A549 (cell line): ENCODE data around the gene LRRC59. TPM values are rescaled to one million over a fixed set of nuclear protein-coding genes. Genes with fewer than 3 reads are reported as not detected.

ENCODE experiments used
- BHLHE40 ChIP-seq: IDR thresholded peaks from 2 replicates; pipeline ENCODE4 v1.6.1; 2012; ENCODE audit warnings: low read depth, low read length, inconsistent platforms
- CBX2 ChIP-seq: fragments of 200-600 bp; sonication (generic); IDR thresholded peaks from 2 replicates; pipeline ENCODE4 v1.6.1; 2016; ENCODE audit warnings: low read depth, mild to moderate bottlenecking, borderline replicate concordance
- CEBPB ChIP-seq, 2 experiments: fragments of >200 bp in 1 of 2; sonication (Bioruptor Twin) in 1 of 2; formaldehyde crosslinking in 1 of 2; IDR thresholded peaks; 2 replicates each; pipeline ENCODE4 v1.6.1; 2012 to 2016
- CHD4 ChIP-seq: fragments of 200-600 bp; sonication (generic); IDR thresholded peaks from 2 replicates; pipeline ENCODE4 v1.6.1; 2016; ENCODE audit warnings: antibody characterized with exemption, mild to moderate bottlenecking, borderline replicate concordance
- ESRRA ChIP-seq: fragments of 150-350 bp; IDR thresholded peaks from 2 replicates; pipeline ENCODE4 v1.6.1; 2014; ENCODE audit warnings: mild to moderate bottlenecking, low read length, borderline replicate concordance
- FOSB ChIP-seq: fragments of 250-450 bp; sonication (Bioruptor Pico); IDR thresholded peaks from 2 replicates; pipeline ENCODE4 v1.5.0; 2020; ENCODE audit warnings: mild to moderate bottlenecking, moderate library complexity
- GATA3 ChIP-seq: IDR thresholded peaks from 2 replicates; pipeline ENCODE4 v1.6.1; 2012; ENCODE audit warnings: borderline replicate concordance
- HOXA7 ChIP-seq: fragments of 250-450 bp; sonication (Bioruptor Pico); IDR thresholded peaks from 2 replicates; pipeline ENCODE4 v1.5.0; 2020; ENCODE audit warnings: mild to moderate bottlenecking, moderate library complexity
- HOXB5 ChIP-seq: fragments of 250-450 bp; sonication (Bioruptor Pico); IDR thresholded peaks from 2 replicates; pipeline ENCODE4 v1.5.0; 2020; ENCODE audit warnings: mild to moderate bottlenecking, moderate library complexity
- JUNB ChIP-seq: fragments of >200 bp; sonication (Bioruptor Twin); formaldehyde crosslinking; IDR thresholded peaks from 2 replicates; pipeline ENCODE4 v1.6.1; 2016
- KDM1A ChIP-seq: fragments of 200-600 bp; sonication (generic); IDR thresholded peaks from 2 replicates; pipeline ENCODE4 v1.6.1; 2016; ENCODE audit warnings: low read depth, mild to moderate bottlenecking
- MAFK ChIP-seq: fragments of 450-650 bp; IDR thresholded peaks from 2 replicates; pipeline ENCODE4 v1.6.1; 2014; ENCODE audit not compliant: partially characterized antibody
- RARB ChIP-seq: fragments of 250-450 bp; sonication (Bioruptor Pico); IDR thresholded peaks from 2 replicates; pipeline ENCODE4 v1.8.0; 2021; ENCODE audit warnings: mild to moderate bottlenecking, moderate library complexity
- RCOR1 ChIP-seq: fragments of 150-350 bp; IDR thresholded peaks from 2 replicates; pipeline ENCODE4 v1.6.1; 2014; ENCODE audit warnings: antibody characterized with exemption, low read length, low read depth
- RFX5 ChIP-seq: fragments of 450-650 bp; IDR thresholded peaks from 2 replicates; pipeline ENCODE4 v1.7.1; 2014; ENCODE audit warnings: antibody characterized with exemption, mild to moderate bottlenecking, moderate library complexity
- SMC3 ChIP-seq: fragments of >200 bp; sonication (Bioruptor Twin); formaldehyde crosslinking; IDR thresholded peaks from 3 replicates; pipeline ENCODE4 v1.6.1; 2018; ENCODE audit warnings: inconsistent platforms
- TFCP2L1 ChIP-seq: fragments of 250-450 bp; sonication (Bioruptor Pico); IDR thresholded peaks from 2 replicates; pipeline ENCODE4 v1.5.0; 2021; ENCODE audit warnings: mild to moderate bottlenecking
- ZC3H11A ChIP-seq: fragments of 450-650 bp; IDR thresholded peaks from 2 replicates; pipeline ENCODE4 v1.6.1; 2014; ENCODE audit warnings: antibody characterized with exemption, mild to moderate bottlenecking
- ZNF302 ChIP-seq: fragments of 250-450 bp; sonication (Bioruptor Pico); IDR thresholded peaks from 2 replicates; pipeline ENCODE4 v1.9.0; 2021; ENCODE audit warnings: inconsistent platforms, mild to moderate bottlenecking, moderate library complexity
- polyA plus RNA-seq, 4 experiments: library from polyadenylated mRNA; depleted of rRNA in 3 of 4; stranded (reverse); fragments of >200 nt; fragmentation: RNase III in 1 of 4; extraction: RNeasy Plus Mini Kit Qiagen cat#74134 plus additional on column Dnase treatment in 1 of 4; gene quantifications; 2 replicates in 3 of 4; 3 replicates in 1 of 4; pipeline ENCODE4 v1.2.3, GENCODE V29; 2011 to 2017
- TF ChIP-seq, protein P1 (sequence below): fragments of 150-350 bp; IDR thresholded peaks from 2 replicates; pipeline ENCODE4 v1.6.1; 2014; ENCODE audit warnings: low read depth, mild to moderate bottlenecking, low read length
- TF ChIP-seq, protein P2 (sequence below): fragments of 250-450 bp; sonication (Bioruptor Pico); IDR thresholded peaks from 2 replicates; pipeline ENCODE4 v1.5.0; 2020; ENCODE audit warnings: low read depth, mild to moderate bottlenecking, moderate library complexity
- TF ChIP-seq, protein P3 (sequence below): fragments of 200-600 bp; sonication (generic); IDR thresholded peaks from 2 replicates; pipeline ENCODE4 v1.6.1; 2016; ENCODE audit warnings: antibody characterized with exemption, mild to moderate bottlenecking, moderate library complexity
- TF ChIP-seq, protein P4 (sequence below): IDR thresholded peaks from 2 replicates; pipeline ENCODE4 v1.6.1; 2012
- TF ChIP-seq, protein P5 (sequence below): fragments of 250-450 bp; sonication (Bioruptor Pico); IDR thresholded peaks from 2 replicates; pipeline ENCODE4 v1.5.0; 2021; ENCODE audit warnings: mild to moderate bottlenecking, moderate library complexity, borderline replicate concordance
- TF ChIP-seq, protein P6 (sequence below): fragments of >200 bp; sonication (Bioruptor Twin); formaldehyde crosslinking; IDR thresholded peaks from 3 replicates; pipeline ENCODE4 v1.6.1; 2016
- TF ChIP-seq, protein P7 (sequence below): IDR thresholded peaks from 2 replicates; pipeline ENCODE4 v1.6.1; 2012; ENCODE audit warnings: low read depth, borderline replicate concordance
- TF ChIP-seq, protein P8 (sequence below): IDR thresholded peaks from 2 replicates; pipeline ENCODE4 v1.6.1; 2012
- TF ChIP-seq, protein P9 (sequence below): fragments of >200 bp; sonication (Bioruptor Twin); formaldehyde crosslinking; IDR thresholded peaks from 3 replicates; pipeline ENCODE4 v1.5.1; 2016

Gene LRRC59
- polyA plus RNA-seq, 2 of the 4 experiments (the other 2 are of a cell fraction) = 209 to 228 TPM

DNA sequence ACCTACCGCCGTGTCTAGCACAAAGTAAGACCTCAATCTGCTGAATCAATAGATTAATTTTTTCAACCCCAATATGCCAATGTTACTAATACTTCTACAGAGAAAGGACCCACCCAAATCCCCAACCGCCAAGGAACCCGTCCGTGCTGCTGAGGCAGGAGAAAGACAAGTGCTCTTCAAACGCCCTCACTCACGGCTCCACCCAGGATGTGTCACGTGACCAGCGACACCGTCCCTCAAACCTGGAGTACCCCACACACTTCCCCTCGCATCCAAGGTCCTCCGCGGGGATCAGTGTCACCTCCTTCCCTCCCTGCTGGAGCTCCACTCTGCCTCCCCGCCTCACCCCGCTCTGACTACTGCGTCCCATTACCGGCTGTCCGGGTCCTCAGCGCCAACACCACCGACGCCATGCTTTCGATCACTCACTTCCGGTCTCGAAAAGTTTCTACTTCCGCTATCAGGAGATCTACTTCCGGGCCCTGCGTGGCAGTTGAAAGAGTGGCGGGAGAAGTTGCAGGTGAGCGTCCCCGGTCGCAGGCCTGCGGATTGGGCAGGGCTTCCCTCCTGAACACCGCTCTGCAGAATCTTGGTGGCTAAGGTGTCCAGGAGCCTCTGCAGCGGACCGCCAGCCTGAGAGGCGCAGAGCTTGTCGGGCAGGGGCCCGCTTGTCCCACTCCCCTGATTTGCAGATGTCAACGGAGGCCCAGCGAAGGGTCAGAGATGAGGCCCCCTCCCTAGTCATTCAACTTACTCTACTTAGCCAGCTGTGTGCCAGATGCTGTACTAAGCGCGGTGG, 24.4 kb downstream of the LRRC59 start, which contains the start of the genes EME1 and MRPL27 (continued):
- TF ChIP-seq HOXB5 (CRISPR knock-in tag) (peak; percentile 82), RARB (CRISPR knock-in tag) (no peak; the same call in 1 of the 2 replicates), CEBPB (IDR thresholded peaks at IDR 0.05) (0 out of 4 replicates have a peak, but pooled peaks of 1 of the 2 experiments have one; percentile 10), KDM1A (no peak), MAFK (peak; percentile 38), RFX5 (peak; percentile 38; the same call in 1 of the 2 replicates), CBX2 (no peak), ESRRA (no peak), ZC3H11A (no peak), FOSB (CRISPR knock-in tag) (no peak), TFCP2L1 (peak; percentile 74; the same call in 1 of the 2 replicates), ZNF302 (CRISPR knock-in tag) (no peak), BHLHE40 (peak; percentile 59; the same call in 1 of the 2 replicates), JUNB (no peak), RCOR1 (no peak), GATA3 (no peak), HOXA7 (CRISPR knock-in tag) (no peak), CHD4 (no peak), SMC3 (no peak)
- TF ChIP-seq, protein P1, sequence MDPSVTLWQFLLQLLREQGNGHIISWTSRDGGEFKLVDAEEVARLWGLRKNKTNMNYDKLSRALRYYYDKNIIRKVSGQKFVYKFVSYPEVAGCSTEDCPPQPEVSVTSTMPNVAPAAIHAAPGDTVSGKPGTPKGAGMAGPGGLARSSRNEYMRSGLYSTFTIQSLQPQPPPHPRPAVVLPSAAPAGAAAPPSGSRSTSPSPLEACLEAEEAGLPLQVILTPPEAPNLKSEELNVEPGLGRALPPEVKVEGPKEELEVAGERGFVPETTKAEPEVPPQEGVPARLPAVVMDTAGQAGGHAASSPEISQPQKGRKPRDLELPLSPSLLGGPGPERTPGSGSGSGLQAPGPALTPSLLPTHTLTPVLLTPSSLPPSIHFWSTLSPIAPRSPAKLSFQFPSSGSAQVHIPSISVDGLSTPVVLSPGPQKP = 0 out of 2 replicates have a peak, but pooled peaks have one; percentile 69
- TF ChIP-seq, protein P2, sequence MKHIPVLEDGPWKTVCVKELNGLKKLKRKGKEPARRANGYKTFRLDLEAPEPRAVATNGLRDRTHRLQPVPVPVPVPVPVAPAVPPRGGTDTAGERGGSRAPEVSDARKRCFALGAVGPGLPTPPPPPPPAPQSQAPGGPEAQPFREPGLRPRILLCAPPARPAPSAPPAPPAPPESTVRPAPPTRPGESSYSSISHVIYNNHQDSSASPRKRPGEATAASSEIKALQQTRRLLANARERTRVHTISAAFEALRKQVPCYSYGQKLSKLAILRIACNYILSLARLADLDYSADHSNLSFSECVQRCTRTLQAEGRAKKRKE (CRISPR knock-in tag) = 0 out of 2 replicates have a peak, but pooled peaks have one; percentile 41
- TF ChIP-seq, protein P3, sequence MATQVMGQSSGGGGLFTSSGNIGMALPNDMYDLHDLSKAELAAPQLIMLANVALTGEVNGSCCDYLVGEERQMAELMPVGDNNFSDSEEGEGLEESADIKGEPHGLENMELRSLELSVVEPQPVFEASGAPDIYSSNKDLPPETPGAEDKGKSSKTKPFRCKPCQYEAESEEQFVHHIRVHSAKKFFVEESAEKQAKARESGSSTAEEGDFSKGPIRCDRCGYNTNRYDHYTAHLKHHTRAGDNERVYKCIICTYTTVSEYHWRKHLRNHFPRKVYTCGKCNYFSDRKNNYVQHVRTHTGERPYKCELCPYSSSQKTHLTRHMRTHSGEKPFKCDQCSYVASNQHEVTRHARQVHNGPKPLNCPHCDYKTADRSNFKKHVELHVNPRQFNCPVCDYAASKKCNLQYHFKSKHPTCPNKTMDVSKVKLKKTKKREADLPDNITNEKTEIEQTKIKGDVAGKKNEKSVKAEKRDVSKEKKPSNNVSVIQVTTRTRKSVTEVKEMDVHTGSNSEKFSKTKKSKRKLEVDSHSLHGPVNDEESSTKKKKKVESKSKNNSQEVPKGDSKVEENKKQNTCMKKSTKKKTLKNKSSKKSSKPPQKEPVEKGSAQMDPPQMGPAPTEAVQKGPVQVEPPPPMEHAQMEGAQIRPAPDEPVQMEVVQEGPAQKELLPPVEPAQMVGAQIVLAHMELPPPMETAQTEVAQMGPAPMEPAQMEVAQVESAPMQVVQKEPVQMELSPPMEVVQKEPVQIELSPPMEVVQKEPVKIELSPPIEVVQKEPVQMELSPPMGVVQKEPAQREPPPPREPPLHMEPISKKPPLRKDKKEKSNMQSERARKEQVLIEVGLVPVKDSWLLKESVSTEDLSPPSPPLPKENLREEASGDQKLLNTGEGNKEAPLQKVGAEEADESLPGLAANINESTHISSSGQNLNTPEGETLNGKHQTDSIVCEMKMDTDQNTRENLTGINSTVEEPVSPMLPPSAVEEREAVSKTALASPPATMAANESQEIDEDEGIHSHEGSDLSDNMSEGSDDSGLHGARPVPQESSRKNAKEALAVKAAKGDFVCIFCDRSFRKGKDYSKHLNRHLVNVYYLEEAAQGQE = no peak
- TF ChIP-seq, protein P4, sequence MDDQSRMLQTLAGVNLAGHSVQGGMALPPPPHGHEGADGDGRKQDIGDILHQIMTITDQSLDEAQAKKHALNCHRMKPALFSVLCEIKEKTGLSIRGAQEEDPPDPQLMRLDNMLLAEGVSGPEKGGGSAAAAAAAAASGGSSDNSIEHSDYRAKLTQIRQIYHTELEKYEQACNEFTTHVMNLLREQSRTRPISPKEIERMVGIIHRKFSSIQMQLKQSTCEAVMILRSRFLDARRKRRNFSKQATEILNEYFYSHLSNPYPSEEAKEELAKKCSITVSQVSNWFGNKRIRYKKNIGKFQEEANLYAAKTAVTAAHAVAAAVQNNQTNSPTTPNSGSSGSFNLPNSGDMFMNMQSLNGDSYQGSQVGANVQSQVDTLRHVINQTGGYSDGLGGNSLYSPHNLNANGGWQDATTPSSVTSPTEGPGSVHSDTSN = no peak
- TF ChIP-seq, protein P5, sequence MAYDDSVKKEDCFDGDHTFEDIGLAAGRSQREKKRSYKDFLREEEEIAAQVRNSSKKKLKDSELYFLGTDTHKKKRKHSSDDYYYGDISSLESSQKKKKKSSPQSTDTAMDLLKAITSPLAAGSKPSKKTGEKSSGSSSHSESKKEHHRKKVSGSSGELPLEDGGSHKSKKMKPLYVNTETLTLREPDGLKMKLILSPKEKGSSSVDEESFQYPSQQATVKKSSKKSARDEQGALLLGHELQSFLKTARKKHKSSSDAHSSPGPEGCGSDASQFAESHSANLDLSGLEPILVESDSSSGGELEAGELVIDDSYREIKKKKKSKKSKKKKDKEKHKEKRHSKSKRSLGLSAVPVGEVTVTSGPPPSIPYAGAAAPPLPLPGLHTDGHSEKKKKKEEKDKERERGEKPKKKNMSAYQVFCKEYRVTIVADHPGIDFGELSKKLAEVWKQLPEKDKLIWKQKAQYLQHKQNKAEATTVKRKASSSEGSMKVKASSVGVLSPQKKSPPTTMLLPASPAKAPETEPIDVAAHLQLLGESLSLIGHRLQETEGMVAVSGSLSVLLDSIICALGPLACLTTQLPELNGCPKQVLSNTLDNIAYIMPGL (CRISPR knock-in tag) = no peak
- TF ChIP-seq, protein P6, sequence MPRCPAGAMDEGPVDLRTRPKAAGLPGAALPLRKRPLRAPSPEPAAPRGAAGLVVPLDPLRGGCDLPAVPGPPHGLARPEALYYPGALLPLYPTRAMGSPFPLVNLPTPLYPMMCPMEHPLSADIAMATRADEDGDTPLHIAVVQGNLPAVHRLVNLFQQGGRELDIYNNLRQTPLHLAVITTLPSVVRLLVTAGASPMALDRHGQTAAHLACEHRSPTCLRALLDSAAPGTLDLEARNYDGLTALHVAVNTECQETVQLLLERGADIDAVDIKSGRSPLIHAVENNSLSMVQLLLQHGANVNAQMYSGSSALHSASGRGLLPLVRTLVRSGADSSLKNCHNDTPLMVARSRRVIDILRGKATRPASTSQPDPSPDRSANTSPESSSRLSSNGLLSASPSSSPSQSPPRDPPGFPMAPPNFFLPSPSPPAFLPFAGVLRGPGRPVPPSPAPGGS = peak; percentile 91; the same call in 2 of the 3 replicates
- TF ChIP-seq, protein P7, sequence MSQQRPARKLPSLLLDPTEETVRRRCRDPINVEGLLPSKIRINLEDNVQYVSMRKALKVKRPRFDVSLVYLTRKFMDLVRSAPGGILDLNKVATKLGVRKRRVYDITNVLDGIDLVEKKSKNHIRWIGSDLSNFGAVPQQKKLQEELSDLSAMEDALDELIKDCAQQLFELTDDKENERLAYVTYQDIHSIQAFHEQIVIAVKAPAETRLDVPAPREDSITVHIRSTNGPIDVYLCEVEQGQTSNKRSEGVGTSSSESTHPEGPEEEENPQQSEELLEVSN = peak; percentile 93
- TF ChIP-seq, protein P8, sequence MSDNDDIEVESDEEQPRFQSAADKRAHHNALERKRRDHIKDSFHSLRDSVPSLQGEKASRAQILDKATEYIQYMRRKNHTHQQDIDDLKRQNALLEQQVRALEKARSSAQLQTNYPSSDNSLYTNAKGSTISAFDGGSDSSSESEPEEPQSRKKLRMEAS = peak; percentile 99
- TF ChIP-seq, protein P9, sequence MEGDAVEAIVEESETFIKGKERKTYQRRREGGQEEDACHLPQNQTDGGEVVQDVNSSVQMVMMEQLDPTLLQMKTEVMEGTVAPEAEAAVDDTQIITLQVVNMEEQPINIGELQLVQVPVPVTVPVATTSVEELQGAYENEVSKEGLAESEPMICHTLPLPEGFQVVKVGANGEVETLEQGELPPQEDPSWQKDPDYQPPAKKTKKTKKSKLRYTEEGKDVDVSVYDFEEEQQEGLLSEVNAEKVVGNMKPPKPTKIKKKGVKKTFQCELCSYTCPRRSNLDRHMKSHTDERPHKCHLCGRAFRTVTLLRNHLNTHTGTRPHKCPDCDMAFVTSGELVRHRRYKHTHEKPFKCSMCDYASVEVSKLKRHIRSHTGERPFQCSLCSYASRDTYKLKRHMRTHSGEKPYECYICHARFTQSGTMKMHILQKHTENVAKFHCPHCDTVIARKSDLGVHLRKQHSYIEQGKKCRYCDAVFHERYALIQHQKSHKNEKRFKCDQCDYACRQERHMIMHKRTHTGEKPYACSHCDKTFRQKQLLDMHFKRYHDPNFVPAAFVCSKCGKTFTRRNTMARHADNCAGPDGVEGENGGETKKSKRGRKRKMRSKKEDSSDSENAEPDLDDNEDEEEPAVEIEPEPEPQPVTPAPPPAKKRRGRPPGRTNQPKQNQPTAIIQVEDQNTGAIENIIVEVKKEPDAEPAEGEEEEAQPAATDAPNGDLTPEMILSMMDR = no peak
